HUES48 (cell line): ENCODE data around the gene TMEM245.

Source experiments
- H3K27ac ChIP-seq: one replicate; pipeline ENCODE4 v1.7.0; 2013; ENCODE audit warnings: low read depth, low read length, inconsistent platforms
- H3K27me3 ChIP-seq: 2 replicates; pipeline ENCODE4 v1.6.1; 2013; ENCODE audit warnings: mild to moderate bottlenecking, low read length; ENCODE audit not compliant: control insufficient read depth, insufficient read depth
- H3K36me3 ChIP-seq: 2 replicates; pipeline ENCODE4 v1.6.1; 2013; ENCODE audit warnings: low read length; ENCODE audit not compliant: control insufficient read depth, insufficient read depth
- H3K4me1 ChIP-seq: 2 replicates; pipeline ENCODE4 v1.6.1; 2013; ENCODE audit warnings: mild to moderate bottlenecking, low read length; ENCODE audit not compliant: control insufficient read depth, insufficient read depth
- H3K4me3 ChIP-seq: 2 replicates; pipeline ENCODE4 v1.5.1; 2013; ENCODE audit warnings: mild to moderate bottlenecking, low read depth, low read length
- H3K9ac ChIP-seq: 2 replicates; pipeline ENCODE4 v1.6.1; 2013; ENCODE audit warnings: mild to moderate bottlenecking, low read depth, low read length, moderate library complexity
- H3K9me3 ChIP-seq: 2 replicates; pipeline ENCODE4 v1.6.1; 2013; ENCODE audit warnings: low read length; ENCODE audit not compliant: control insufficient read depth, insufficient read depth

The TMEM245 gene

GRCh38 chr9:109037946-109038715, 81.6 kb downstream of the TMEM245 start:
- peaks cover 60% of the 10 kb centered on the region for H3K36me3 ChIP-seq
- H3K27ac ChIP-seq: no peak overlapping the region
- no peak overlapping the region for H3K9ac ChIP-seq
- no peak overlapping the region for H3K4me3 ChIP-seq
- no peaks in the 10 kb centered on the region for H3K9me3 ChIP-seq
- no peaks in the 10 kb centered on the region for H3K27me3 ChIP-seq
- H3K4me1 ChIP-seq: no peaks in the 10 kb centered on the region

- Histone ChIP-seq H3K27me3 (no peaks in the 10 kb centered on the region), H3K4me3 (no peak overlapping the region), H3K4me1 (no peaks in the 10 kb centered on the region), H3K36me3 (peaks cover 66% of the 10 kb centered on the region), H3K9me3 (no peaks in the 10 kb centered on the region), H3K9ac (no peak overlapping the region), H3K27ac (no peak overlapping the region)
Observed at GRCh38 chr9:109036744-109037680, 82.7 kb downstream of the TMEM245 start.

GRCh38 chr9:109035684-109036423, 83.9 kb downstream of the TMEM245 start:
- Histone ChIP-seq H3K9ac (no peak overlapping the region), H3K4me1 (no peaks in the 10 kb centered on the region), H3K27ac (no peak overlapping the region), H3K36me3 (peaks cover 74% of the 10 kb centered on the region), H3K27me3 (no peaks in the 10 kb centered on the region), H3K9me3 (no peaks in the 10 kb centered on the region), H3K4me3 (no peak overlapping the region)

GRCh38 chr9:109033941-109034700, 85.6 kb downstream of the TMEM245 start:
- Histone ChIP-seq H3K9me3 (no peaks in the 10 kb centered on the region), H3K36me3 (peaks cover 77% of the 10 kb centered on the region), H3K27ac (no peak overlapping the region), H3K4me3 (no peak overlapping the region), H3K27me3 (no peaks in the 10 kb centered on the region), H3K9ac (no peak overlapping the region), H3K4me1 (no peaks in the 10 kb centered on the region)

GRCh38 chr9:109031241-109031640, 88.5 kb downstream of the TMEM245 start:
- no peak overlapping the region for H3K4me3 ChIP-seq
- no peak overlapping the region for H3K9ac ChIP-seq
- no peaks in the 10 kb centered on the region for H3K9me3 ChIP-seq
- peaks cover 62% of the 10 kb centered on the region for H3K36me3 ChIP-seq
- no peaks in the 10 kb centered on the region for H3K27me3 ChIP-seq
- H3K4me1 ChIP-seq: no peaks in the 10 kb centered on the region
- no peak overlapping the region for H3K27ac ChIP-seq

GRCh38 chr9:109030426-109030825, 89.3 kb downstream of the TMEM245 start:
- H3K36me3 ChIP-seq: peaks cover 54% of the 10 kb centered on the region
- no peak overlapping the region for H3K4me3 ChIP-seq
- no peak overlapping the region for H3K27ac ChIP-seq
- H3K9ac ChIP-seq: no peak overlapping the region
- H3K4me1 ChIP-seq: no peaks in the 10 kb centered on the region
- H3K9me3 ChIP-seq: no peaks in the 10 kb centered on the region
- no peaks in the 10 kb centered on the region for H3K27me3 ChIP-seq

GRCh38 chr9:109028457-109028856, 91.3 kb downstream of the TMEM245 start:
- H3K4me1 ChIP-seq: no peaks in the 10 kb centered on the region
- H3K36me3 ChIP-seq: peaks cover 36% of the 10 kb centered on the region
- H3K27ac ChIP-seq: no peak overlapping the region
- H3K9me3 ChIP-seq: no peaks in the 10 kb centered on the region
- no peaks in the 10 kb centered on the region for H3K27me3 ChIP-seq
- H3K4me3 ChIP-seq: no peak overlapping the region
- H3K9ac ChIP-seq: no peak overlapping the region

GRCh38 chr9:109027176-109027575, 92.6 kb downstream of the TMEM245 start:
- H3K27ac ChIP-seq: no peak overlapping the region
- H3K9ac ChIP-seq: no peak overlapping the region
- H3K4me1 ChIP-seq: peaks cover 6% of the 10 kb centered on the region; the same call in 1 of the 2 replicates
- H3K36me3 ChIP-seq: peaks cover 27% of the 10 kb centered on the region
- H3K27me3 ChIP-seq: no peaks in the 10 kb centered on the region
- no peaks in the 10 kb centered on the region for H3K9me3 ChIP-seq
- H3K4me3 ChIP-seq: no peak overlapping the region

GRCh38 chr9:109026306-109026705, 93.4 kb downstream of the TMEM245 start:
- H3K27ac ChIP-seq: no peak overlapping the region
- peaks cover 6% of the 10 kb centered on the region; the same call in 1 of the 2 replicates for H3K4me1 ChIP-seq
- H3K9me3 ChIP-seq: no peaks in the 10 kb centered on the region
- H3K27me3 ChIP-seq: no peaks in the 10 kb centered on the region
- H3K36me3 ChIP-seq: peaks cover 19% of the 10 kb centered on the region
- H3K4me3 ChIP-seq: no peak overlapping the region
- H3K9ac ChIP-seq: no peak overlapping the region

GRCh38 chr9:109022873-109023272, 96.9 kb downstream of the TMEM245 start:
- Histone ChIP-seq H3K27ac (peak overlapping the region; percentile 51), H3K4me3 (no peak overlapping the region), H3K9me3 (no peaks in the 10 kb centered on the region), H3K4me1 (peaks cover 6% of the 10 kb centered on the region; the same call in 1 of the 2 replicates), H3K36me3 (peaks cover 34% of the 10 kb centered on the region; the same call in 1 of the 2 replicates), H3K27me3 (no peaks in the 10 kb centered on the region), H3K9ac (no peak overlapping the region)
